Neural crest cell (in vitro differentiated cells): ENCODE measurements around the gene SAAL1. TPM values are rescaled to one million over a fixed set of nuclear protein-coding genes. Genes with fewer than 3 reads are reported as not detected.

Experiments
- DNase-seq: peaks from one replicate; pipeline ENCODE4 v3.0.0; 2021; ENCODE audit warnings: low read depth, mixed read lengths, low spot score
- H3K27ac Mint-ChIP-seq: one replicate; pipeline ENCODE4 v1.8.0; 2021; ENCODE audit warnings: mild to moderate bottlenecking, mixed read lengths; ENCODE audit not compliant: unreplicated experiment
- H3K27me3 Mint-ChIP-seq: 2 replicates; pipeline ENCODE4 v1.8.0; 2021; ENCODE audit warnings: low read depth, mild to moderate bottlenecking, mixed read lengths
- H3K36me3 Mint-ChIP-seq: 2 replicates; pipeline ENCODE4 v1.8.0; 2021; ENCODE audit warnings: low read depth, mild to moderate bottlenecking, mixed read lengths
- H3K4me1 Mint-ChIP-seq: 2 replicates; pipeline ENCODE4 v1.8.0; 2021; ENCODE audit warnings: mixed read lengths
- H3K4me3 Mint-ChIP-seq: one replicate; pipeline ENCODE4 v1.8.0; 2021; ENCODE audit warnings: mild to moderate bottlenecking, mixed read lengths
- H3K9me3 Mint-ChIP-seq: 2 replicates; pipeline ENCODE4 v1.8.0; 2021; ENCODE audit warnings: mixed read lengths
- total RNA-seq: library from RNA; stranded (reverse); gene quantifications from 2 replicates; pipeline ENCODE4 v1.2.1, GENCODE V29; 2021
- TF ChIP-seq, protein P1 (sequence below): fragments of 200-600 bp; sonication (generic); conservative IDR thresholded peaks from 2 replicates; pipeline ENCODE4 v1.5.0; 2021; ENCODE audit warnings: antibody characterized with exemption, mild to moderate bottlenecking

Gene SAAL1
- total RNA-seq, 1 donor from 2014 or later, result 50.2 TPM

DNA sequence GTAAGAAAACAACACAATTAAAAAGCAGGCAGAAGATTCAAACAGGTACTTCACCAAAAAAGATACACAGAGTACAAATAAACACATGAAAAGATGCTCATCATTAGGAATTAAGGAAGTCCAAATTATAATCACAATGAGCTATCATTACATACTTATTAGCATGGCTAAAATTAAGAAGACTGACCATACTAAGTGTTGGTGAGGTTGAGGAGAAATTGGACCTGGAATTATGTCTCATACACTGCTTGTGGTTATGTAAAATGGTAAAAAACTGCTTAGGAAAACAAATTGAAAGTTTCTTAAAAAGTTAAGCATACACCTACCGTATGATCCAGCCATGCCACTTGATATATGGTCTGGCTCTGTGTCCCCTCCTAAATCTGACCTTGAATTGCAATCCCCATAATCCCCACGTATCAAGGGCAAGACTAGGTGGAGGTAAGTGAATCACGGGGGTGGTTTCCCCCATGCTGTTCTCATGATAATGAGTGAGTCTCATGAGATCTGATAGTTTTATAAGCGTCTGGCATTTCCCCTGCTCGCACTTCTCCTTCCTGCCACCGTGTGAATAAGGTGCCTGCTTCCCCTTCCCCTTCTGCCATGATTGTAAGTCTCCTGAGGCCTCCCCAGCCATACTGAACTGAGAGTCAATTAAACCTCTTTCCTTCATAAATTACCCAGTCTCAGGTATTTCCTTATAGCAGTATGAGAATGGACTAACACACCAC lies 4.8 kb downstream of the SAAL1 start:
- Mint-ChIP-seq H3K4me3 (no peak overlapping the region), H3K9me3 (no peaks in the 10 kb centered on the region), H3K4me1 (peaks cover 18% of the 10 kb centered on the region), H3K27ac (no peak overlapping the region), H3K36me3 (peaks cover 21% of the 10 kb centered on the region), H3K27me3 (no peaks in the 10 kb centered on the region)
- no peak for DNase-seq
- TF ChIP-seq, protein P1, sequence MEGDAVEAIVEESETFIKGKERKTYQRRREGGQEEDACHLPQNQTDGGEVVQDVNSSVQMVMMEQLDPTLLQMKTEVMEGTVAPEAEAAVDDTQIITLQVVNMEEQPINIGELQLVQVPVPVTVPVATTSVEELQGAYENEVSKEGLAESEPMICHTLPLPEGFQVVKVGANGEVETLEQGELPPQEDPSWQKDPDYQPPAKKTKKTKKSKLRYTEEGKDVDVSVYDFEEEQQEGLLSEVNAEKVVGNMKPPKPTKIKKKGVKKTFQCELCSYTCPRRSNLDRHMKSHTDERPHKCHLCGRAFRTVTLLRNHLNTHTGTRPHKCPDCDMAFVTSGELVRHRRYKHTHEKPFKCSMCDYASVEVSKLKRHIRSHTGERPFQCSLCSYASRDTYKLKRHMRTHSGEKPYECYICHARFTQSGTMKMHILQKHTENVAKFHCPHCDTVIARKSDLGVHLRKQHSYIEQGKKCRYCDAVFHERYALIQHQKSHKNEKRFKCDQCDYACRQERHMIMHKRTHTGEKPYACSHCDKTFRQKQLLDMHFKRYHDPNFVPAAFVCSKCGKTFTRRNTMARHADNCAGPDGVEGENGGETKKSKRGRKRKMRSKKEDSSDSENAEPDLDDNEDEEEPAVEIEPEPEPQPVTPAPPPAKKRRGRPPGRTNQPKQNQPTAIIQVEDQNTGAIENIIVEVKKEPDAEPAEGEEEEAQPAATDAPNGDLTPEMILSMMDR, result no peak

DNA sequence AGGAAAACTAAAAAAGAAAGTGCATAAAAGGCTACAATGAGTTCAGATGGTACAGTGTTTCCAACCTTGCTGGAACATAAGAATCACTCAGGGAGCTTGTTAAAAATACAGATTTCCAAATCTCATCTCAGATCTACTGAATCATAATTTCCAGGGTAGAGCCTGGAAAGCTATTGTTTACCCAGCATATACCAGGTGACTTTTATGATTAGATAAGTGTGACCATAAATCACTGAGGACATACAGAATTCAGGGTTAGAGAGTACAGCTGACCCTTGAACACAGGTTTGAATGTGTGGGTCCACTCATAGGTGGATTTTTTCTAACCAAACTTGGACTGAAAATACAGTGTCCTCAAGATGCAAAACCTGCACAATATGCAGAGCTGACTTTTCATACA lies 11.9 kb downstream of the SAAL1 start:
- Mint-ChIP-seq H3K27me3 (no peaks in the 10 kb centered on the region), H3K27ac (no peak overlapping the region), H3K4me3 (no peak overlapping the region), H3K4me1 (no peaks in the 10 kb centered on the region), H3K36me3 (peaks cover 13% of the 10 kb centered on the region), H3K9me3 (no peaks in the 10 kb centered on the region)
- TF ChIP-seq, protein P1, result no peak
- DNase-seq, result no peak

DNA sequence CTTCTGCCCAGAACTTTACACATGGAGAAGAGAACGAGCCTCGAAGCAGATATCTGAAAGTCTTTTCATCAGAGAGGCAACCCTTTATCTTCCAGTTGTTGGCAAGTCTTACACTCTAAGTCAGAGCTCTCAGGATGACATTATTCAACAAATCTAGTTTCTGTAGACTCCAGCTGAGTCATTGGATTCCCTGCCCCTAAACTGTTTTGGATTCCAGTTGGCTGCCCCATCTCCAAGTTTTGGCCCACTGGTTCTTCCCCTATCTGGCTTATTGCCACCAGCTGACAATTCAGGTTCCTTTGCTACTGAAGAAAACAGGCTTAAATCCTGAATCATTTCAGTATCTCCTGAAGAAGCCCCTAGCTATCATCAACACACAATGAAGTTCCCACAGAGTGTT lies 14.2 kb downstream of the SAAL1 start:
- H3K9me3 Mint-ChIP-seq, result no peaks in the 10 kb centered on the region
- no peaks in the 10 kb centered on the region for H3K27me3 Mint-ChIP-seq
- no peak overlapping the region for H3K4me3 Mint-ChIP-seq
- DNase-seq, result no peak
- no peaks in the 10 kb centered on the region for H3K4me1 Mint-ChIP-seq
- no peak overlapping the region for H3K27ac Mint-ChIP-seq
- TF ChIP-seq, protein P1, result no peak
- peaks cover 17% of the 10 kb centered on the region for H3K36me3 Mint-ChIP-seq

DNA sequence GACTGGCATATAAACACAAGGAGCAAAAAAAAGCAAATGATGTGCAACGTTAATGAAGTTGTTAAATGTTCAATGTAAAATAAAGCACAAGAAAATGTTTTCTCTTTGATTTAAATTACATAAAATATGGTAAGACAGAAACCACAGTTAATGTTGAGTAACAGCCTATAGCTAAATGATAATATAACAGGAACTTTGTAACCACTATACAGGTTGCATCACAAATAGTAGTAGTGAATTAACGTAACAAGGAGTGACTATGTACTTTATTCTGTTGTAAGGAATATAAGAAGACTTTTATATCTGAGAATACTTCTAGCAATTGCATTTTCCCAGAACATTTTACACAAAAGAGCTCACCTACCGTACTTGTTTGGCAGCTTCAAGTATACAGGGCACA lies 16.9 kb downstream of the SAAL1 start:
- Mint-ChIP-seq H3K27me3 (no peaks in the 10 kb centered on the region), H3K36me3 (peaks cover 14% of the 10 kb centered on the region), H3K9me3 (no peaks in the 10 kb centered on the region), H3K27ac (no peak overlapping the region), H3K4me3 (no peak overlapping the region), H3K4me1 (no peaks in the 10 kb centered on the region)
- TF ChIP-seq, protein P1, result no peak
- DNase-seq, result no peak

DNA sequence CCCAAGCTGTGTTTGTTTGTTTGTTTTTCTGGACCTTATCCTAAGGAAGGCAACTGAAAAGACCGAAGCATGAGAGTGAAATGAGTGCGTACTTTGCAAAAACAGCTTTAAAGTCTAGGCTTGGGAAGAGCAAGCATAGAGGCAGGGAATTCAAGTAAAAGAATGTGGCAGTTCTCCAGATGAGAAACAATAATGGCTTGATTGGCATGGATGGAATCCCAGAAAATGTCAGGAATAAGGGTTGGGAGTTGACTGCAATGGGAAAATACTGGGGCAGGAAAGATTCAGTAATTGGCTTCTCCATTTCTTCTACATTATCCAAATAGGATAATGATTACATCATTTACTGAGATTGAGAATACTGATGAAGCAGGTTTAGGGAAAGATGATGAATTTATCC lies 17.5 kb downstream of the SAAL1 start:
- H3K27me3 Mint-ChIP-seq, result no peaks in the 10 kb centered on the region
- TF ChIP-seq, protein P1, result no peak
- no peak for DNase-seq
- H3K4me3 Mint-ChIP-seq, result no peak overlapping the region
- no peaks in the 10 kb centered on the region for H3K9me3 Mint-ChIP-seq
- H3K36me3 Mint-ChIP-seq, result peaks cover 14% of the 10 kb centered on the region
- H3K27ac Mint-ChIP-seq, result no peak overlapping the region
- no peaks in the 10 kb centered on the region for H3K4me1 Mint-ChIP-seq
